ENCODE results near the gene ZNF839.

- TF ChIP-seq, protein P1, sequence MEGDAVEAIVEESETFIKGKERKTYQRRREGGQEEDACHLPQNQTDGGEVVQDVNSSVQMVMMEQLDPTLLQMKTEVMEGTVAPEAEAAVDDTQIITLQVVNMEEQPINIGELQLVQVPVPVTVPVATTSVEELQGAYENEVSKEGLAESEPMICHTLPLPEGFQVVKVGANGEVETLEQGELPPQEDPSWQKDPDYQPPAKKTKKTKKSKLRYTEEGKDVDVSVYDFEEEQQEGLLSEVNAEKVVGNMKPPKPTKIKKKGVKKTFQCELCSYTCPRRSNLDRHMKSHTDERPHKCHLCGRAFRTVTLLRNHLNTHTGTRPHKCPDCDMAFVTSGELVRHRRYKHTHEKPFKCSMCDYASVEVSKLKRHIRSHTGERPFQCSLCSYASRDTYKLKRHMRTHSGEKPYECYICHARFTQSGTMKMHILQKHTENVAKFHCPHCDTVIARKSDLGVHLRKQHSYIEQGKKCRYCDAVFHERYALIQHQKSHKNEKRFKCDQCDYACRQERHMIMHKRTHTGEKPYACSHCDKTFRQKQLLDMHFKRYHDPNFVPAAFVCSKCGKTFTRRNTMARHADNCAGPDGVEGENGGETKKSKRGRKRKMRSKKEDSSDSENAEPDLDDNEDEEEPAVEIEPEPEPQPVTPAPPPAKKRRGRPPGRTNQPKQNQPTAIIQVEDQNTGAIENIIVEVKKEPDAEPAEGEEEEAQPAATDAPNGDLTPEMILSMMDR (IDR thresholded peaks at IDR 0.05; ENCODE audit: borderline replicate concordance, extremely low read depth, low read length, poor library complexity, severe bottlenecking): no peak
- no peak for TF ChIP-seq EZH2 (IDR thresholded peaks at IDR 0.05; ENCODE audit: borderline replicate concordance, low read depth, low read length, severe bottlenecking)
Measured at GRCh38 chr14:102333390-102333789, 13.8 kb downstream of the ZNF839 start.
